Activated CD8-positive, alpha-beta T cell treated with anti-CD3 and anti-CD28 coated beads for 36 hours (primary cell): ENCODE measurements around the gene UGGT2. TPM values are rescaled to one million over a fixed set of nuclear protein-coding genes. Genes with fewer than 3 reads are reported as not detected.
"Not testable (repeated sequence)": the region's sequence is repeated elsewhere in the genome, so short reads cannot be mapped to it uniquely, and the experiment has no call there.

Experiments used
- ATAC-seq: fragments of 200-7000 bp; cut with Tn5 transposase; one replicate; pipeline ENCODE4 v1.10.0; 2021; ENCODE audit warnings: mild to moderate bottlenecking, moderate library complexity
- CTCF ChIA-PET: fragments of 350-600 bp; sonication (Branson Sonifier 250); formaldehyde crosslinking; loops from one replicate; lab custom pipeline; 2021; ENCODE audit warnings: antibody characterized with exemption; lab: Charles Lee
- POLR2A ChIA-PET: fragments of 350-600 bp; sonication (Branson Sonifier 250); formaldehyde crosslinking; loops from one replicate; lab custom pipeline; 2021; ENCODE audit warnings: antibody characterized with exemption; lab: Charles Lee
- DNase-seq: peaks from one replicate; pipeline ENCODE4 v3.0.0-alpha.2; 2020
- H3K27ac Mint-ChIP-seq: one replicate; pipeline ENCODE4 v1.8.0; 2021; ENCODE audit warnings: mild to moderate bottlenecking, mixed read lengths
- H3K27me3 Mint-ChIP-seq: one replicate; pipeline ENCODE4 v1.8.0; 2021; ENCODE audit warnings: mixed read lengths
- H3K36me3 Mint-ChIP-seq: one replicate; pipeline ENCODE4 v1.8.0; 2021; ENCODE audit warnings: low read depth, mixed read lengths
- H3K4me1 Mint-ChIP-seq: one replicate; pipeline ENCODE4 v1.8.0; 2021; ENCODE audit warnings: low read depth, mixed read lengths
- H3K4me3 Mint-ChIP-seq: one replicate; pipeline ENCODE4 v1.8.0; 2021; ENCODE audit warnings: mild to moderate bottlenecking, moderate library complexity, mixed read lengths
- H3K9me3 Mint-ChIP-seq: one replicate; pipeline ENCODE4 v1.8.0; 2021; ENCODE audit warnings: mixed read lengths
- CTCF ChIP-seq: fragments of 200-600 bp; IDR thresholded peaks from one replicate; pipeline ENCODE4 v1.8.0; 2022; ENCODE audit warnings: antibody characterized with exemption, mild to moderate bottlenecking
- intact Hi-C: fragments of 100-400 bp; cut with micrococcal nuclease; formaldehyde crosslinking; loops from one replicate; pipeline ENCODE4 v1.10.0; 2022
- total RNA-seq, 2 experiments: library from RNA; stranded (reverse); gene quantifications; one replicate each; pipeline ENCODE4 v1.2.3, GENCODE V29; 2021

UGGT2 gene
- total RNA-seq, 2 experiments from 2014 or later = not detected

GRCh38 chr13:96002322-96003131 is 50.7 kb downstream of the UGGT2 start:
- Mint-ChIP-seq H3K9me3 (peaks cover 2% of the 10 kb centered on the region), H3K4me3 (no peak overlapping the region), H3K4me1 (no peaks in the 10 kb centered on the region), H3K27ac (no peak overlapping the region), H3K27me3 (no peaks in the 10 kb centered on the region), H3K36me3 (no peaks in the 10 kb centered on the region)
- POLR2A ChIA-PET = no interaction called here
- no peak for DNase-seq
- CTCF ChIA-PET = interaction anchor here (1.2 kb wide), 1 partner anchor 22 kb away, joined by 4 read pairs; no protein-coding TSS in a partner anchor
- TF ChIP-seq CTCF = no peak
- ATAC-seq = no peak
- intact Hi-C loops = no loop called here

GRCh38 chr13:96000069-96000468 is 53.1 kb downstream of the UGGT2 start:
- no peaks in the 10 kb centered on the region for H3K9me3 Mint-ChIP-seq
- ATAC-seq (no peak), DNase-seq (no peak)
- intact Hi-C loops = no loop called here
- H3K4me3 Mint-ChIP-seq = no peak overlapping the region
- no peak overlapping the region for H3K27ac Mint-ChIP-seq
- no peaks in the 10 kb centered on the region for H3K4me1 Mint-ChIP-seq
- ChIA-PET POLR2A (no interaction called here), CTCF (no interaction called here)
- H3K27me3 Mint-ChIP-seq = no peaks in the 10 kb centered on the region
- TF ChIP-seq CTCF = no peak
- no peaks in the 10 kb centered on the region for H3K36me3 Mint-ChIP-seq

GRCh38 chr13:95987841-95988240 is 65.4 kb downstream of the UGGT2 start:
- no peak overlapping the region for H3K27ac Mint-ChIP-seq
- ChIA-PET CTCF (no interaction called here), POLR2A (no interaction called here)
- intact Hi-C loops = no loop called here
- H3K36me3 Mint-ChIP-seq = no peaks in the 10 kb centered on the region
- H3K27me3 Mint-ChIP-seq = no peaks in the 10 kb centered on the region
- H3K9me3 Mint-ChIP-seq = no peaks in the 10 kb centered on the region
- no peak for DNase-seq
- no peak for ATAC-seq
- H3K4me3 Mint-ChIP-seq = no peak overlapping the region
- no peaks in the 10 kb centered on the region for H3K4me1 Mint-ChIP-seq
- TF ChIP-seq CTCF = no peak

- H3K27me3 Mint-ChIP-seq = no peaks in the 10 kb centered on the region
- H3K9me3 Mint-ChIP-seq = no peaks in the 10 kb centered on the region
- TF ChIP-seq CTCF = no peak
- ATAC-seq (no peak), DNase-seq (no peak)
- intact Hi-C loops = no loop called here
- no peak overlapping the region for H3K27ac Mint-ChIP-seq
- CTCF ChIA-PET = interaction anchor here (1.8 kb wide), 1 partner anchor 9 kb away, joined by 4 read pairs; no protein-coding TSS in a partner anchor
- H3K36me3 Mint-ChIP-seq = no peaks in the 10 kb centered on the region
- no peak overlapping the region for H3K4me3 Mint-ChIP-seq
- no peaks in the 10 kb centered on the region for H3K4me1 Mint-ChIP-seq
- POLR2A ChIA-PET = no interaction called here
Observed at GRCh38 chr13:95982144-95982543, 71.1 kb downstream of the UGGT2 start.

- POLR2A ChIA-PET, ATAC-seq, intact Hi-C loops, H3K4me1 Mint-ChIP-seq, DNase-seq, H3K9me3 Mint-ChIP-seq, H3K27me3 Mint-ChIP-seq, H3K27ac Mint-ChIP-seq, H3K4me3 Mint-ChIP-seq, H3K36me3 Mint-ChIP-seq: not testable (repeated sequence)
- CTCF ChIA-PET = interaction anchor here (1.2 kb wide), 1 partner anchor 10 kb away, joined by 4 read pairs; no protein-coding TSS in a partner anchor
Observed at GRCh38 chr13:95972651-95973050, 80.5 kb downstream of the UGGT2 start.
